Iris pigment epithelial cell (primary cell): ENCODE results near the gene PRKCE.
A peak's percentile ranks its signal among the peaks of the same experiment; 100 is the strongest.
"Not testable (repeated sequence)": the region's sequence is repeated elsewhere in the genome, so short reads cannot be mapped to it uniquely, and the experiment has no call there.

Experiments used
- DNase-seq: peaks from one replicate; pipeline ENCODE4 v3.0.0-alpha.2; 2011; ENCODE audit warnings: low read depth

The PRKCE gene

GRCh38 chr2:45669032-45669486 is 17.6 kb downstream of the PRKCE start:
- peak; percentile 52 for DNase-seq

DNA sequence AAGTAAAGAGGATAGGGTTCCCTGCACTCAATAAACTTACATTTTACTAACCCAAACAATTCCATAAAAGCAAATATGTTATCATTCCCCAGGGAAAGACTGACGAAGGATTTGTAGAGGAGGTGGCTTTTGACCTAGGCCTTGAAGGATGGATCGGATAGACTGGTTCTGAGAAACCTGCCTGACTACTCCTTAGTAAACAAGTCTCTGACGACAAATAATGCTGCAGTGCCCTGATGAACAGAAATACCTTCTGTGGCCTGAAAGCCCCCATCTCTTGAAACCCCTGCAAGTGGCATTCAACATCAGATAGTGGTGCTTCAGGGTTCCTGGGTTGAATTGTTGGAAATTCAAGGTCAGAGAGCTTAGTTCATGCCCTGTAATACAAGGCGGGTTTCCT is 19.2 kb downstream of the PRKCE start:
- DNase-seq, result no peak

GRCh38 chr2:45672138-45672537 is 20.7 kb downstream of the PRKCE start:
- DNase-seq, result no peak

DNA sequence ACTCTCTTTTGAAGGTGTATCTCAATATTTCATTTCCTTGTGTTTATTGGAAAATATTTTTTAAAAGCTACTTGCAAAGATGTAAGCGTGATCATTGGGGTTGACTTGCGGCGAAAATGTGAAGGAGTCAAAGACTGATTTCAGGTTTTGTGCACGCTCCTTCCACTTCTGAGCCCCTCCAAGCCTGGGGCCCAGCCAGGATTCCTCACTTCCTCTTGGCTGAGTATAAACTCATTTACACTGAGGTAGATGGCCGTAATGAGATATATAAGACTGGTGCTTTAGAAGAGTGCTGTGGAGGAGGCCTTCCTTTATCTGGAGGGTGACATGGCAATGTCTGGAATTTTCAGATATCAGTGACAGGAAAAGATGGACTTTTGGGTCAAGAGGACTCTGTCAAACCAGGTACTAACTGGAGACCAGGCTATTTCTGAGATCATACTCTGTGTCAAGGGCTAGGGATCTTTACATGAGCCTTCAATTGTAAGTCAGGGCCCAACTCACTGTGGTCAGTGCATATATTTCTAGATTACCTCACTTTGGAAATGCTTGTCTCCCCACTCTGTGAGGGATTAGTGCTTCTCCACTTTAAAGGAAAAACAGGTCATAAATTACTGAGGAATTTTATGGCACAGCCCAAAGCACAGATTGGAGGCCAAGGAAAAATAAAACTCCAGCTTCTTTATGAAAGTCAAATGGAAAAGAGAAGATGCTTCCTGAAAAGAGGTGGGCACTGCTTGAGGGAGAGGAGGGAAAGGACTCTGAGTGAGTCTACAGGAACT is 22.8 kb downstream of the PRKCE start:
- no peak for DNase-seq

DNA sequence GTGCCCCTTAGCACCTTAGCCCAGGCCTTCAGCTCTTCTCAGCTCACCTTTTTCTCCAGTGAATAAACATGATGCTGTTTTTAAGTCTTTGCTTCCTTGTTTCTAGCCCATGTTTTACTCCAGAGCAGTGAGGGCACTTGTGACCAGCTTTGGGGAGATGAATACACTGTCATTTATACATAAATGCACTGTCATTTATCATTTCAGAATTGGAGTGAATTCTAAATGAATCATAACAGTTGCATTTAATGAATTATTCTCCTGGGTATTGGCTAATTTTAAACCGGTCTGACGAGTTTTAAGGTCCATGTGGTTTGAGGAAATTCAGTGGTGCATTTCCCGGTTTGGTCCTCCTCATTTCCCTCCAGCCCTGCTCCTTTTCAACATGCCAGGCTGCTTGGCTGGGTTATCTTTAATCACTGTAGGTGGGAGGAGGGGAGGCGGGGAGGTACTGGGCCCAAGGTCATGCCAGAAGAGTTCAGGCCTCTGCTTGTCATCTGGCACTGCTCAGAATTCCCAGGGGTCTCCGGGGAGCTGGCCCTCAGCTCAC is 23.9 kb downstream of the PRKCE start:
- no peak for DNase-seq

GRCh38 chr2:45676088-45676487 is 24.6 kb downstream of the PRKCE start:
- DNase-seq, result no peak

GRCh38 chr2:45678791-45679348 is 27.4 kb downstream of the PRKCE start:
- DNase-seq, result no peak

DNA sequence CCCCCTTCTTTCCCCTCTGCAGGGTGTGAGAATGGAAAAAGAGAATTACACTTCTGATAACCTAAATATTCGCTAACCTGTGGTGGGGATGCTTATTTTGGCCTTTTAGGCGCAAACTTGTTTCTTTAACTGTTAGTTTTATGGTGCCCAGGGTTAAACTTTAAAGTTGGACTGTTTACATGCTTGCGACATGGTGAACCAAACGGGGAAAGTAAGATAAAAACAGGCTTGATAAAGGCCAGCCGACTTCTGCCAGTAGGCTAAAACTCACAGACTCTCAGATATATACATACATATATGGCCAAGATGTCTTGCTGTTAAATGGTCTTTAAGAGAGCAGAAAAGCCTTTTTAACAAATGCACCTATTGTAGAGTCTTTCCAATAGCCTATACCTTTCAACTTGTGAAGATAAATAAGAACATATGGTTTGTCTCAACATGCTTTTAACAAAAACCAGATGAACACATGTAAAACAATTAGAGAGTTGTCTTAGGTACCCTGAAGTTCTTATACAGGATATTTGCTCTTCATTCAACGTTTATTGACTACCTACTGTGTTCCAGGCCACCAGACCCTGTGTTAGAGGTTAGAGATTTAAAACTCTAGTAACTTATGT is 29.0 kb downstream of the PRKCE start:
- DNase-seq, result no peak

DNA sequence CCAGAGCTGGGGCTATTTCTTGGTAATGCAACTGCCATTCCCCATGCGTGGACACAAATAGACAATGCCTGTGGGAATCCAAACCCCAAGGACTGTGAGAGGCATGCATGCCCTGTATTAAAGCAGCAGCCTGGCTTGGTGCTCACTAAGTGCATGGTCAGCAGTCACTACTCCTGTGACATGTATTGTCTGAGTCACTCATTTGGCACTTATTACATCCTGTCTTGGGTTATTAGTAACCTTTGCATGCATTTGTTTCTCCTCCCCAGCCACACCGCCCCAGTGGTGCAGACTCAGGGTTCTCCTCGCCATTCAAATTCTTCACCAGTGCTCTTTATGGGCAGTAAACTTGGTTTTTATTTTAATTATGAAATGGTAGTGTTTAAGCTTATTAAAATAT is 30.2 kb downstream of the PRKCE start:
- peak; percentile 85 for DNase-seq

- no peak for DNase-seq
Measured at GRCh38 chr2:45683292-45683691, 31.8 kb downstream of the PRKCE start.

GRCh38 chr2:45684756-45685155 is 33.3 kb downstream of the PRKCE start:
- DNase-seq, result no peak

- DNase-seq, result no peak
Measured at GRCh38 chr2:45685260-45685659, 33.8 kb downstream of the PRKCE start.

GRCh38 chr2:45687964-45688363 is 36.5 kb downstream of the PRKCE start:
- DNase-seq, result no peak

DNA sequence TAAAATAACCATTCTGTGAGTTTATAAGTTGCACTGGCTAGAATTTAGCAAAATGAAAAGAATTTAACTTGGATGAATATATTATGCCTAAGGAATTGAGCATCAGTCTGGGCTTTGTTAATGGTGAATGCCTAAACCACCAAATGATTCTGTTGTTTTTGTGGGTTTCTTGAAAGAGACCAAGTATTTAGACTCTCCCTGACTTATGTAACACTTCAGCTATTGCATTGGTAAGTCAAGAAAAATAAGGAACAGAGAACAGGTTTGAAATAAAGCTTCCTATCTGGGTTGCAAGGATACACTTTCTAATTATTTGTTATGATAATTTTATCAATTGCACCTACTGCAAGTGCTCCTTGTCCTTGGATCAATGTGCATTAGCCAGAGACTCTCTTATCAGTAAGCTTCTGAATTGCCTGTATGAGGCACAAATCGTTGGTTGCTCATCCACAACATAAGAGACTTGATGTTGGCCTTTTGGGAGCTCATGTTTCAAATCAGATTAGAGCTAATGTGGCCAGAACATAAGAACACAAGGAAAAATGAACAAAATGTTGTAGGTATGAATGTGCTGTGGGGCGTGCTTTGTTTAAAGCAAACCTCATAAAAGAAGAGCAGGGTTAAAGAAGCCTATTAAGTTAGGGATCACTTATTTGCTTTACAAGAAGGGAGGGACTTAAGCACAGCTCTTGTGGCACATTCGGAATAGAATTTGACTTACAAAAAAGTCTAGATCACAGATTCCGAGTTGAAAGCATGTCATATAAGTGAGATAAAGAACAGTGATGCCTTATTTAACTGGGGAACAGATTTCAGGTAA is 37.2 kb downstream of the PRKCE start:
- DNase-seq, result peak; percentile 16

DNA sequence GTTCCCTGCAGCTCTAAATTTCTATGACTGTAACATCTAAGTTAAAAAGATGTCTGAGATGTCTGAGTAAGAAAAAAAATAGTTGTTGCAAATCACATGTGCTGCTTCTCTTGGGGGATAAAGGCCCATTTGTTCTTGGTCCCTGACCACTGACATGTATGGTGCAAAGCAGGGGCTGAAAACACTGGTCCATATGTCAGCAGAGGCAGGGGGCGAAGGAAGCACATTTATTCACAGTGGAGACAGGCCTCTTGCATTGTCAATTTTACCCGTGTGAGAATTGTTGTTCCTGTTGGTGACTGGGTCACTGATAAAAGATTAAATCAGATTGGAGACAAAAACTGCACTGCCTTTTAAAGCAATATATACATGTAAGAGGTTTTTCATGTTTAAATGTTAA is 38.8 kb downstream of the PRKCE start:
- no peak for DNase-seq

- DNase-seq, result no peak
Measured at GRCh38 chr2:45691171-45691999, 39.9 kb downstream of the PRKCE start.

- no peak for DNase-seq
Measured at GRCh38 chr2:45692566-45692965, 41.1 kb downstream of the PRKCE start.

- not testable (repeated sequence) for DNase-seq
Measured at GRCh38 chr2:45695480-45696007, 44.1 kb downstream of the PRKCE start.

GRCh38 chr2:45696708-45697107 is 45.2 kb downstream of the PRKCE start:
- no peak for DNase-seq

DNA sequence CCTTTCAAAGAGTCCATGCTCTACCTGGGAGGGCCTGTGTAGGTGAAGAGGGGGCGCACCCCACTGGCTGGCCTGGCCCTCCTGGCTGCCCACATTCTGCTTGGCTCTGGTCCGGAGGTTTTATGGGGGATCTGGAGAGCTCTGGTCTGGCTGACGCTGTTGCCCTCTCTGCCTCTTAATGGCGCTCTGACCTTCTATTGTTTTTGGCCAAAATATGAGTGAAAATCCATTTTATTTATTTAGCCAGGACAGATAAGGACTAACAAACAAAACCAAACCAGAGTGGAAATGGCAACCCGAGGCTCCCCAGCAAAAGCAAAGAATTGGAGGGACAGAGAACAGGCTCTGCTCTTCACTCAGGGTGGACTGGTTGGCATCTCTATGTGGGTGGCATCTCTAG is 45.7 kb downstream of the PRKCE start:
- DNase-seq, result no peak

DNA sequence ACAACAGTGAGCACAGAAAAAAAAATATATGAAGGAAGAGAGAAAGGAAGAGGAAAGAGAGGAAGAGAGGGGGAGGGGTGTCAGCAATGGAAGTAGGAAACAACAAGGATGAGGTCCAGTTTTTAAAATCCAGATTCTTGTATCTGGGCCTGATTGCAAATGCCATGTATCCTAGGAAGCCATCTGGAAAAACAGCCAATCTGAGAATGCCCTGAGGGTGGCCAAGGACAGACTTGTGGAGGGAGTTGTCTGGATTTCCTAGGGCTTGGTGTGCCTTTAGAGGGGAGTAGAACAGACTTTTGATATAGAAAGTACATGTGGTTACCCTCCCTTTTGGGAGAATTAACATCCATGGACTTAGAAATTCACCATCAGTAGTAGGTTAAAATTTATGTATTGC is 47.1 kb downstream of the PRKCE start:
- no peak for DNase-seq
